NCI-H146 treated with DMSO at 0.1 percent for 48 hours (cell line): ENCODE data around the gene PPARG.
"Not testable (repeated sequence)": the region's sequence is repeated elsewhere in the genome, so short reads cannot be mapped to it uniquely, and the experiment has no call there.

ENCODE experiments used
- DNase-seq: peaks from one replicate; lab custom pipeline; 2025; ENCODE audit not compliant: unreplicated experiment; lab: John Stamatoyannopoulos, UW

The PPARG gene

DNA sequence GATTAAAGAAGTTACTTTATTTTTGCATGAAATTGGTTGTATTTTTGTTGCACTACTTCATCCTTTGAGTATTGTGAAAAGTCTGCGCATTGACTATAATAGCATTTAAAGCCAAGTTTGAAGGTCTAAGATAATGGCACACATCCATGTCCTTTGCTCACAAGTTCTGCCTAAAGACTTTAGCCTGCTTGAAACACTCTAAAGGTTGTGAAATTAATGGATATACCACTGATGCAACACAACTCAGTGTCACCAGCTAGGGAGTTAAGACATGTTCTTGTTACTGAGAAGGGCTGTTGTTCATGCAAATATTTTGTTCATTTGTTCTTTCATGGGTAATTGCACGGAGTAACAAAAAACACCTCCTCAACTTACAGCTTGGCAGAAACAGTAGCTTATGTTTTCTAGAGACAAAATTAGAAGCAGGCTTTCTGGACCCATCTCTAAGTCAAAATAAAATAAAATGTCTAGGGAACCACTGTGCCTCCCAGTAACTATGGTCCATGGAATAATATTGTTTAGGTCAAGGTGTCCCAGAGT lies 83.9 kb downstream of the PPARG start:
- no peak for DNase-seq

- DNase-seq: no peak
Measured at GRCh38 chr3:12375572-12375971, 86.7 kb downstream of the PPARG start.

GRCh38 chr3:12379640-12380429 lies 91.0 kb downstream of the PPARG start:
- DNase-seq: no peak

GRCh38 chr3:12380461-12380860 lies 91.6 kb downstream of the PPARG start:
- DNase-seq: no peak

GRCh38 chr3:12381199-12381598 lies 92.3 kb downstream of the PPARG start:
- DNase-seq: no peak

GRCh38 chr3:12383218-12383617 lies 94.3 kb downstream of the PPARG start:
- DNase-seq: no peak

DNA sequence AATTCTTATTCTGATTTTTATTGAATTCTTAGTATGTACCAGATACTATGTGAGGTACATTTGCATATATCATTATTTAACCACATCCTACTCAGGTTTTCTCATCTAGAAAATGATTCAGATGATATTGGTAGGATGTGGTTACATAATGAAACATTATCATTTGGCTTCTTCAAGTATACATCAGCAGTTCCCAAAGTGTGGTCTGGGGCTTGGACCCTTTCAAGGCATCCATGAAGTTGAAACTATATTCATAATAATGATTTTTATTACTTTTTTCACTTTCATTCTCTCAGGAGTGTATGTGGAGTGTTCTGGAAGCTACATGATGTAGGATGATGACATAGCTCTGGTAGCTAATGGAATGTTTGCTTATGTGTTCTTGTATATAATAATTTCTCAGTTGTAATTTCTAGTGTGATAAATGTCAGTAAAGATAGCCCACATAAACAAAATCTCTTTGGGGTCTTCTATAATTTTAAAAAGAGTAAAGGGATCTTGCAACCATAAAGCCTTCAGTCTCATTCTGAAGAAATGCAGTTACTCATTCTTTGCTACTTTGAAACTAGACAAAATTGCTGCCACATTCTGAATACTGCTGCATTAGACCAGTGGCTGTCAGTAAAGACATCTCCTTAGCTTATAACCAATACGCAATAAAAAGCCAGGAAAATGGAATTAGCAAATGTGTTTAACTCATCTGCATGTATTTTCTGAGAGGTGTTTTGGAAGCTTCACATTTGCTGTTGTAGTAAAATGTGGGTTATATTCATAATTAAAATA lies 95.8 kb downstream of the PPARG start:
- DNase-seq: no peak

GRCh38 chr3:12386514-12387291 lies 97.8 kb downstream of the PPARG start:
- not testable (repeated sequence) for DNase-seq

- no peak for DNase-seq
Measured at GRCh38 chr3:12388185-12388584, 99.3 kb downstream of the PPARG start.

DNA sequence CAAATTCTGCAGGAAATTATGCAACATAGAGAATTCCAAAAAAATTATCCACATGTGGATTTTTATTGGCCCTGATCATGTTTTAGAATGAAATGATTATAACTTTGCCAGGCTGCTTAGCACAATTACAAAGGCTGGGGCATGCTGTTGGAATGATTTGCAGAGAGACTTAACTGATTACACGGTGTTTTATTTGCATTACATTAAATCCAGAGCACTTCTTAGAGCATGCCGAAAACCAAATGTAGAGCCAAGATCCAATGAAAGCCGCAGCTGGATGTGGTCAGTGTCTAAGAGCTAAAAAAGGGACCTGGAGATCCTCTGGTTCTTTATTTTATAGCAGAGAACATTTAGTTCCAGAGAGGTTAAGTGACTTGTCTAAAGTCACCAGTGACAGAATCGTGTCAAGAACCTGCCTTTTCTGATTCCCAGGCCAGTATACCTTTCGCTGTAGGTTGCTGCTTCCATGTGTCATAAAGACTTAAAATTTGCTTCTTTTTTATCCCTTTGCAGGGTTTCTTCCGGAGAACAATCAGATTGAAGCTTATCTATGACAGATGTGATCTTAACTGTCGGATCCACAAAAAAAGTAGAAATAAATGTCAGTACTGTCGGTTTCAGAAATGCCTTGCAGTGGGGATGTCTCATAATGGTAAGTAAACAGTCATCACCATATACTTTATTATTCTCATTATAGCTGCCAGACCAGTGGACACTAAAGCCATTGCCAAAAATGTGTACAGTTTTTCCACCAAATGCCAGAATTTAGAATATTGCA lies 103.4 kb downstream of the PPARG start:
- no peak for DNase-seq

GRCh38 chr3:12393894-12394293 lies 105.0 kb downstream of the PPARG start:
- DNase-seq: no peak

DNA sequence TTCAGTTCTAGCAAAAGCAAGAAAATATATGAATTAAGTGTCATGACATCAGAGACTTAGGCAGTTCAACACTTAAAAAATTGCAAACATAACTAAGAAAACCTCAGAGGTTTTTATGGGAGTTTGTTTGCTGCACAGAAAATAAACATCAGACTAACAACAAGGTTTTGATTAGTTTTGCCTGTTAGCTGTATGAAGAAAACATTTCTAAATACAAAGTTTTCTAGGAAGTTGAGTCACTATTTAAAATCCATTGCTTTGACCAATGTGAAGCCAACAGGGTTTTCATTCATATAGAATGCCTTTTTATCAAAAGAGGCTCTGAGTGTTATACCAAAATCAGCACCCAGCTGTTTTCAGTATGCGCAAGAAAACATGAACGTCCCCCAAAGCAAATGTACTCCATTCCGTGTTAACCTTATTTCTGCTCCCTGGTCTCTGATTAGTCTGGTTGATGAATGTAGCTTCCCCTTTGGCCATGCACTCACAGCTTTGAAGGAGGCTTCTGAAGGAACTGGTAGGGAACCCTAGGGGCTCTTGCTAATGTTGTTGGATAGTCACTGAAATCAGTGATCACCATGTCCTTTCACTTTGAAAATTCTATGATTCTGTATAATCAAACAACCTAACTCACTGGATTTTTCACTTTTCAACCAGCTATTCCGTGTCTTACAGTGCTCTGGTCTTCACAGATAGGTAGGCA lies 105.8 kb downstream of the PPARG start:
- no peak for DNase-seq

GRCh38 chr3:12395349-12396012 lies 106.6 kb downstream of the PPARG start:
- no peak for DNase-seq

- DNase-seq: no peak
Measured at GRCh38 chr3:12396471-12396870, 107.6 kb downstream of the PPARG start.

- DNase-seq: no peak
Measured at GRCh38 chr3:12399226-12399625, 110.4 kb downstream of the PPARG start.

- DNase-seq: no peak
Measured at GRCh38 chr3:12400616-12401194, 111.8 kb downstream of the PPARG start.

DNA sequence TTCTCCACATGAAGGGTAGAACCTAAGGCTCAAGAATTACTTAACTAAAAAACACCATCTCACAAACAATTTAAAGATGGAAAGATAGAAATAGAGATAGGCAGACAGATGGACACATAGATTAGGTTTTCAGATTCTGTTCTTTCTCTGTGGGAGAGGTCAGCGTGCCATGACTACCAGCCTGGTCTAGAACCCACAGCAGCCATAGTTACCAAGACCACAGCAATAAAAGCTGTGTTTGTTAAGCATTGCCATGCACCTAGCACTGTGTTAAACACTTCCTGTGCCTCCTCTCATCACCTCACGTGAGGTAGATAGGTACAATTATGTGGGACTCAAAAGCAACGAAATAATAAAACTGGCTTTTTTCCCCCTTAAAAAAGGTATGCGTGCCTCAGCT lies 112.3 kb downstream of the PPARG start:
- DNase-seq: no peak

- DNase-seq: no peak
Measured at GRCh38 chr3:12405432-12406272, 116.8 kb downstream of the PPARG start.
